HEK293 (cell line): ENCODE results near the gene CC2D2A.

Experiments used
- CTCF ChIA-PET: fragments of 350-600 bp; formaldehyde crosslinking; extraction: SDS; loops from one replicate; lab custom pipeline; 2021; ENCODE audit warnings: antibody characterized with exemption; lab: Yijun Ruan, JAX
- POLR2A ChIA-PET: fragments of 300-600 bp; formaldehyde crosslinking; extraction: SDS; loops from one replicate; lab custom pipeline; 2020; ENCODE audit warnings: antibody characterized with exemption, inconsistent platforms; lab: Yijun Ruan, JAX
- H3K27ac ChIP-seq: fragments of 200-500 bp; sonication (Bioruptor generic); 2 replicates; pipeline ENCODE4 v1.5.1; 2014; ENCODE audit warnings: low read depth, low read length, control low read depth, inconsistent platforms; ENCODE audit errors: extremely low read depth
- H3K36me3 ChIP-seq, 2 experiments: fragments of 200-500 bp in 1 of 2; sonication (Bioruptor generic) in 1 of 2; 1 replicate in 1 of 2; 2 replicates in 1 of 2; pipeline ENCODE4 v1.5.1; 2014 to 2017; ENCODE audit warnings: inconsistent platforms in 2 of 2, low read length in 2 of 2; ENCODE audit not compliant: control insufficient read depth in 2 of 2, insufficient read depth in 1 of 2
- H3K4me1 ChIP-seq: fragments of 200-500 bp; sonication (Bioruptor generic); 2 replicates; pipeline ENCODE4 v1.5.1; 2014; ENCODE audit warnings: mild to moderate bottlenecking, low read length, inconsistent platforms; ENCODE audit not compliant: control insufficient read depth, insufficient read depth
- H3K4me3 ChIP-seq: 2 replicates; pipeline ENCODE4 v1.5.1; 2011; ENCODE audit warnings: low read depth, mild to moderate bottlenecking, control low read depth, low read length, moderate library complexity
- H3K9me3 ChIP-seq: fragments of 200-500 bp; sonication (Bioruptor generic); 2 replicates; pipeline ENCODE4 v1.5.1; 2014; ENCODE audit warnings: low read depth, low read length, inconsistent platforms; ENCODE audit not compliant: control insufficient read depth, insufficient read depth
- HOXC10 ChIP-seq: sonication (generic); formaldehyde crosslinking; IDR thresholded peaks from 2 replicates; pipeline ENCODE4 v1.8.1; 2023; ENCODE audit warnings: mild to moderate bottlenecking, missing genetic modification reagents
- KLF10 ChIP-seq: fragments of 450-650 bp; IDR thresholded peaks from 2 replicates; pipeline ENCODE4 v1.5.1; 2018; ENCODE audit warnings: missing biosample characterization, mild to moderate bottlenecking, missing genetic modification characterization
- KLF9 ChIP-seq: fragments of 450-650 bp; formaldehyde crosslinking; IDR thresholded peaks from 2 replicates; pipeline ENCODE4 v1.5.1; 2016; ENCODE audit warnings: missing biosample characterization, missing genetic modification characterization, low read depth
- PATZ1 ChIP-seq: fragments of 450-650 bp; formaldehyde crosslinking; IDR thresholded peaks from 2 replicates; pipeline ENCODE4 v1.5.1; 2016; ENCODE audit warnings: missing biosample characterization, missing genetic modification characterization
- REST ChIP-seq: fragments of 450-650 bp; formaldehyde crosslinking; IDR thresholded peaks from 2 replicates; pipeline ENCODE4 v1.5.1; 2016; ENCODE audit warnings: missing biosample characterization, missing genetic modification characterization
- SCRT2 ChIP-seq: fragments of 450-650 bp; formaldehyde crosslinking; IDR thresholded peaks from 2 replicates; pipeline ENCODE4 v1.5.1; 2016; ENCODE audit warnings: missing biosample characterization, missing genetic modification characterization
- SP3 ChIP-seq: fragments of 450-650 bp; formaldehyde crosslinking; IDR thresholded peaks from 2 replicates; pipeline ENCODE4 v1.5.1; 2016; ENCODE audit warnings: missing biosample characterization, missing genetic modification characterization
- SP7 ChIP-seq: fragments of 450-650 bp; formaldehyde crosslinking; IDR thresholded peaks from 2 replicates; pipeline ENCODE4 v1.5.1; 2016; ENCODE audit warnings: missing biosample characterization, missing genetic modification characterization
- ZBTB1 ChIP-seq: fragments of 450-650 bp; formaldehyde crosslinking; IDR thresholded peaks from 2 replicates; pipeline ENCODE4 v1.5.1; 2016; ENCODE audit warnings: missing biosample characterization, missing genetic modification characterization
- ZNF184 ChIP-seq: fragments of 450-650 bp; IDR thresholded peaks from 2 replicates; pipeline ENCODE4 v1.5.1; 2018; ENCODE audit warnings: missing biosample characterization, mild to moderate bottlenecking, missing genetic modification characterization
- ZNF2 ChIP-seq: fragments of 450-650 bp; formaldehyde crosslinking; IDR thresholded peaks from 2 replicates; pipeline ENCODE4 v1.5.1; 2016; ENCODE audit warnings: missing biosample characterization, missing genetic modification characterization
- ZNF266 ChIP-seq: fragments of 450-650 bp; formaldehyde crosslinking; IDR thresholded peaks from 2 replicates; pipeline ENCODE4 v1.5.1; 2016; ENCODE audit warnings: missing biosample characterization, missing genetic modification characterization, low read depth
- ZNF416 ChIP-seq: fragments of 450-650 bp; formaldehyde crosslinking; IDR thresholded peaks from 2 replicates; pipeline ENCODE4 v1.5.1; 2016; ENCODE audit warnings: missing biosample characterization, missing genetic modification characterization
- ZNF426 ChIP-seq: fragments of 450-650 bp; formaldehyde crosslinking; IDR thresholded peaks from 2 replicates; pipeline ENCODE4 v1.5.1; 2017; ENCODE audit warnings: missing biosample characterization, missing genetic modification characterization, mild to moderate bottlenecking, inconsistent platforms, moderate library complexity
- ZNF518A ChIP-seq: fragments of 450-650 bp; formaldehyde crosslinking; conservative IDR thresholded peaks from 2 replicates; pipeline ENCODE4 v1.5.1; 2016; ENCODE audit warnings: low read depth, missing biosample characterization, missing genetic modification characterization
- ZNF621 ChIP-seq: fragments of 450-650 bp; formaldehyde crosslinking; IDR thresholded peaks from 2 replicates; pipeline ENCODE4 v1.5.1; 2017; ENCODE audit warnings: missing biosample characterization, missing genetic modification characterization
- TF ChIP-seq, protein P1 (sequence below): fragments of 450-650 bp; formaldehyde crosslinking; IDR thresholded peaks from 2 replicates; pipeline ENCODE4 v1.5.1; 2016; ENCODE audit warnings: missing biosample characterization, missing genetic modification characterization
- TF ChIP-seq, protein P2 (sequence below): fragments of 450-650 bp; formaldehyde crosslinking; conservative IDR thresholded peaks from 2 replicates; pipeline ENCODE4 v1.5.1; 2016; ENCODE audit warnings: low read depth, missing biosample characterization, missing genetic modification characterization
- TF ChIP-seq, protein P3 (sequence below): fragments of 450-650 bp; formaldehyde crosslinking; IDR thresholded peaks from 2 replicates; pipeline ENCODE4; 2016; ENCODE audit warnings: missing biosample characterization, missing genetic modification characterization

CC2D2A gene

DNA sequence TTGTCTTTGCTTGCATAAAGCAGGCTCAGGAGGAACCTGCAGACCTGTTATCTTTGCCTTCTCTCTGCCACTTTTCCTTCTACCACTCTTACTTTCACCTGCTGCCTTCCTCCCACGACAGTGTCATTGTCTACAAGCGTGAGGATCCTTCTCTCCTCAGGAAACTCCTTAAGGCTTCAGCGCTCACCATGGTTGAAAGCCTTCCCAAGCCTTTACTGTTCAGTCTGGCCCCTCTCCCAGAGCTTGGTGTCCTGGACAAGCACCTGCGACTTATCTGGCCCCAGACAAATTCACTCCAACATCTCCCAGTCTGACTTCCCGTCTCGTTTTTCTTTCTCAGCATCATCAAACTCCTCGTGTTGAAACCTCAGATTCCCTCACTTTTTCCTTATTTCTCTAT, 31.0 kb downstream of the CC2D2A start (continued):
- TF ChIP-seq, protein P1, sequence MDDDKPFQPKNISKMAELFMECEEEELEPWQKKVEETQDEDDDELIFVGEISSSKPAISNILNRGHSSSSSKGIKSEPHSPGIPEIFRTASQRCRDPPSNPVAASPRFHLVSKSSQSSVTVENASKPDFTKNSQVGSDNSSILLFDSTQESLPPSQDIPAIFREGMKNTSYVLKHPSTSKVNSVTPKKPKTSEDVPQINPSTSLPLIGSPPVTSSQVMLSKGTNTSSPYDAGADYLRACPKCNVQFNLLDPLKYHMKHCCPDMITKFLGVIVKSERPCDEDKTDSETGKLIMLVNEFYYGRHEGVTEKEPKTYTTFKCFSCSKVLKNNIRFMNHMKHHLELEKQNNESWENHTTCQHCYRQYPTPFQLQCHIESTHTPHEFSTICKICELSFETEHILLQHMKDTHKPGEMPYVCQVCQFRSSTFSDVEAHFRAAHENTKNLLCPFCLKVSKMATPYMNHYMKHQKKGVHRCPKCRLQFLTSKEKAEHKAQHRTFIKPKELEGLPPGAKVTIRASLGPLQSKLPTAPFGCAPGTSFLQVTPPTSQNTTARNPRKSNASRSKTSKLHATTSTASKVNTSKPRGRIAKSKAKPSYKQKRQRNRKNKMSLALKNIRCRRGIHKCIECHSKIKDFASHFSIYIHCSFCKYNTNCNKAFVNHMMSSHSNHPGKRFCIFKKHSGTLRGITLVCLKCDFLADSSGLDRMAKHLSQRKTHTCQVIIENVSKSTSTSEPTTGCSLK (tag by site-specific recombination): no peak
- no peak for TF ChIP-seq ZNF184 (tag by site-specific recombination)
- TF ChIP-seq, protein P2, sequence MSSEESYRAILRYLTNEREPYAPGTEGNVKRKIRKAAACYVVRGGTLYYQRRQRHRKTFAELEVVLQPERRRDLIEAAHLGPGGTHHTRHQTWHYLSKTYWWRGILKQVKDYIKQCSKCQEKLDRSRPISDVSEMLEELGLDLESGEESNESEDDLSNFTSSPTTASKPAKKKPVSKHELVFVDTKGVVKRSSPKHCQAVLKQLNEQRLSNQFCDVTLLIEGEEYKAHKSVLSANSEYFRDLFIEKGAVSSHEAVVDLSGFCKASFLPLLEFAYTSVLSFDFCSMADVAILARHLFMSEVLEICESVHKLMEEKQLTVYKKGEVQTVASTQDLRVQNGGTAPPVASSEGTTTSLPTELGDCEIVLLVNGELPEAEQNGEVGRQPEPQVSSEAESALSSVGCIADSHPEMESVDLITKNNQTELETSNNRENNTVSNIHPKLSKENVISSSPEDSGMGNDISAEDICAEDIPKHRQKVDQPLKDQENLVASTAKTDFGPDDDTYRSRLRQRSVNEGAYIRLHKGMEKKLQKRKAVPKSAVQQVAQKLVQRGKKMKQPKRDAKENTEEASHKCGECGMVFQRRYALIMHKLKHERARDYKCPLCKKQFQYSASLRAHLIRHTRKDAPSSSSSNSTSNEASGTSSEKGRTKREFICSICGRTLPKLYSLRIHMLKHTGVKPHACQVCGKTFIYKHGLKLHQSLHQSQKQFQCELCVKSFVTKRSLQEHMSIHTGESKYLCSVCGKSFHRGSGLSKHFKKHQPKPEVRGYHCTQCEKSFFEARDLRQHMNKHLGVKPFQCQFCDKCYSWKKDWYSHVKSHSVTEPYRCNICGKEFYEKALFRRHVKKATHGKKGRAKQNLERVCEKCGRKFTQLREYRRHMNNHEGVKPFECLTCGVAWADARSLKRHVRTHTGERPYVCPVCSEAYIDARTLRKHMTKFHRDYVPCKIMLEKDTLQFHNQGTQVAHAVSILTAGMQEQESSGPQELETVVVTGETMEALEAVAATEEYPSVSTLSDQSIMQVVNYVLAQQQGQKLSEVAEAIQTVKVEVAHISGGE (tag by site-specific recombination): no peak
- no peak for TF ChIP-seq KLF10 (tag by site-specific recombination)
- TF ChIP-seq, protein P3, sequence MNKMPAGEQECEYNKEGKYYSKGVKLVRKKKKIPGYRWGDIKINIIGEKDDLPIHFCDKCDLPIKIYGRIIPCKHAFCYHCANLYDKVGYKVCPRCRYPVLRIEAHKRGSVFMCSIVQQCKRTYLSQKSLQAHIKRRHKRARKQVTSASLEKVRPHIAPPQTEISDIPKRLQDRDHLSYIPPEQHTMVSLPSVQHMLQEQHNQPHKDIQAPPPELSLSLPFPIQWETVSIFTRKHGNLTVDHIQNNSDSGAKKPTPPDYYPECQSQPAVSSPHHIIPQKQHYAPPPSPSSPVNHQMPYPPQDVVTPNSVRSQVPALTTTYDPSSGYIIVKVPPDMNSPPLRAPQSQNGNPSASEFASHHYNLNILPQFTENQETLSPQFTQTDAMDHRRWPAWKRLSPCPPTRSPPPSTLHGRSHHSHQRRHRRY (tag by site-specific recombination): no peak
- TF ChIP-seq HOXC10 (CRISPR knock-in tag): no peak
- TF ChIP-seq KLF9 (tag by site-specific recombination): no peak

DNA sequence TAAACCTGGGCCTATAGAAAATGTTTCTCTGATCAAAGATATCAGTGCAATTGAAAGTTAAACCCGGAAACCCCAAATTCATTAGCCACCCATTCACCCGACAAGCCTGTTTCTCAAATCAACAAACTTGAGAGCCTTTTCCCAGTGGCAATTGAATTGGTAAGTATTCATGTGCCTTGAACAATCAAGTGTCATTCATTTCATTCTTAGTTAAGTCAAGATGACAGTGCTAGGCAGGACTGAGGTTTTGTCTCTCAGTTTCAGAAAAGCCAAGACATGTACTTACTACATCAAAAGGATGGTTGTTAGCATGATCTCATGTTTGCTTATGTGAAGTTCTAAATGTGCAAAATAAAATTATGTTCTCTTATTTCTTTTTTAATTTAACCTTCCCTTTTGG, 32.3 kb downstream of the CC2D2A start:
- Histone ChIP-seq H3K4me1 (no peaks in the 10 kb centered on the region), H3K9me3 (no peaks in the 10 kb centered on the region), H3K27ac (no peak overlapping the region), H3K36me3 (no peaks in the 10 kb centered on the region), H3K4me3 (no peak overlapping the region)
- ChIA-PET CTCF (no interaction called here), POLR2A (no interaction called here)
- no peak for TF ChIP-seq ZNF416 (tag by site-specific recombination)
- no peak for TF ChIP-seq SCRT2 (tag by site-specific recombination)
- no peak for TF ChIP-seq ZNF266 (tag by site-specific recombination)
- TF ChIP-seq ZBTB1 (tag by site-specific recombination): no peak
- TF ChIP-seq ZNF518A (tag by site-specific recombination): no peak
- no peak for TF ChIP-seq ZNF621
- no peak for TF ChIP-seq SP3 (tag by site-specific recombination)
- no peak for TF ChIP-seq ZNF2
- no peak for TF ChIP-seq ZNF426
- no peak for TF ChIP-seq SP7 (tag by site-specific recombination)
- TF ChIP-seq REST (tag by site-specific recombination): no peak
- TF ChIP-seq PATZ1 (tag by site-specific recombination): no peak
